Nephron progenitor cell (in vitro differentiated cells): ENCODE results near the gene CDR2.

ENCODE experiments used
- DNase-seq: peaks from one replicate; pipeline ENCODE4 v3.0.0; 2021
- H3K27ac Mint-ChIP-seq: 2 replicates; pipeline ENCODE4 v1.8.0; 2021; ENCODE audit warnings: mild to moderate bottlenecking, moderate library complexity, mixed read lengths
- H3K27me3 Mint-ChIP-seq: 2 replicates; pipeline ENCODE4 v1.8.0; 2021; ENCODE audit warnings: mild to moderate bottlenecking, low read depth, mixed read lengths; ENCODE audit not compliant: poor library complexity
- H3K36me3 Mint-ChIP-seq: 2 replicates; pipeline ENCODE4 v1.8.0; 2021; ENCODE audit warnings: low read depth, mixed read lengths
- H3K4me1 Mint-ChIP-seq: 2 replicates; pipeline ENCODE4 v1.8.0; 2021; ENCODE audit warnings: mixed read lengths
- H3K4me3 Mint-ChIP-seq: 2 replicates; pipeline ENCODE4 v1.8.0; 2021; ENCODE audit warnings: mild to moderate bottlenecking, moderate library complexity, mixed read lengths
- H3K9me3 Mint-ChIP-seq: 2 replicates; pipeline ENCODE4 v1.8.0; 2021; ENCODE audit warnings: mild to moderate bottlenecking, moderate library complexity, mixed read lengths
- TF ChIP-seq, protein P1 (sequence below): fragments of 200-600 bp; sonication (generic); IDR thresholded peaks from 2 replicates; pipeline ENCODE4 v1.5.0; 2021; ENCODE audit warnings: antibody characterized with exemption

The CDR2 gene

DNA sequence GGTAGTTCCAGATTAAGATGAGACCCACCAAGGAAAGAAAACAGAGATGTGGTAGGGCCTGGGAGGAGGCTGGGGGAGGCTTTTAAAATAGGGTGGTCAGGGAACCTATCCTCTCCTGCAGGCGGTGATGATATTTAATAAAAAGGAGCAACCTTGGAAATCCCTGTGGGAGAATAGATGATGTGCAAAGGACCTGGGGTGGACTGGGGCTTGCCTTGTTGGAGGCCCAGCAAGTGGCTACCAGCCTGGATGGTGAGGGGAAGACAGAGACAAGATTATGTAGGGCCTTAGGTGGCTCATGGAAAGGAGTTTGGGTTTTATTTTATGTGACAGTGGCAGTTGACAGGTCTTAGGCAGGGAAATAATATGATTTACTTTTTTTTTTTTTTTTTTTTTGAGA is 75.4 kb downstream of the CDR2 start:
- H3K9me3 Mint-ChIP-seq: no peaks in the 10 kb centered on the region
- peak overlapping the region; percentile 95 for H3K4me3 Mint-ChIP-seq
- peaks cover 14% of the 10 kb centered on the region for H3K27me3 Mint-ChIP-seq
- TF ChIP-seq, protein P1, sequence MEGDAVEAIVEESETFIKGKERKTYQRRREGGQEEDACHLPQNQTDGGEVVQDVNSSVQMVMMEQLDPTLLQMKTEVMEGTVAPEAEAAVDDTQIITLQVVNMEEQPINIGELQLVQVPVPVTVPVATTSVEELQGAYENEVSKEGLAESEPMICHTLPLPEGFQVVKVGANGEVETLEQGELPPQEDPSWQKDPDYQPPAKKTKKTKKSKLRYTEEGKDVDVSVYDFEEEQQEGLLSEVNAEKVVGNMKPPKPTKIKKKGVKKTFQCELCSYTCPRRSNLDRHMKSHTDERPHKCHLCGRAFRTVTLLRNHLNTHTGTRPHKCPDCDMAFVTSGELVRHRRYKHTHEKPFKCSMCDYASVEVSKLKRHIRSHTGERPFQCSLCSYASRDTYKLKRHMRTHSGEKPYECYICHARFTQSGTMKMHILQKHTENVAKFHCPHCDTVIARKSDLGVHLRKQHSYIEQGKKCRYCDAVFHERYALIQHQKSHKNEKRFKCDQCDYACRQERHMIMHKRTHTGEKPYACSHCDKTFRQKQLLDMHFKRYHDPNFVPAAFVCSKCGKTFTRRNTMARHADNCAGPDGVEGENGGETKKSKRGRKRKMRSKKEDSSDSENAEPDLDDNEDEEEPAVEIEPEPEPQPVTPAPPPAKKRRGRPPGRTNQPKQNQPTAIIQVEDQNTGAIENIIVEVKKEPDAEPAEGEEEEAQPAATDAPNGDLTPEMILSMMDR: no peak
- peak overlapping the region; percentile 30 for H3K27ac Mint-ChIP-seq
- H3K36me3 Mint-ChIP-seq: peaks cover 19% of the 10 kb centered on the region
- H3K4me1 Mint-ChIP-seq: peaks cover 26% of the 10 kb centered on the region
- DNase-seq: no peak

DNA sequence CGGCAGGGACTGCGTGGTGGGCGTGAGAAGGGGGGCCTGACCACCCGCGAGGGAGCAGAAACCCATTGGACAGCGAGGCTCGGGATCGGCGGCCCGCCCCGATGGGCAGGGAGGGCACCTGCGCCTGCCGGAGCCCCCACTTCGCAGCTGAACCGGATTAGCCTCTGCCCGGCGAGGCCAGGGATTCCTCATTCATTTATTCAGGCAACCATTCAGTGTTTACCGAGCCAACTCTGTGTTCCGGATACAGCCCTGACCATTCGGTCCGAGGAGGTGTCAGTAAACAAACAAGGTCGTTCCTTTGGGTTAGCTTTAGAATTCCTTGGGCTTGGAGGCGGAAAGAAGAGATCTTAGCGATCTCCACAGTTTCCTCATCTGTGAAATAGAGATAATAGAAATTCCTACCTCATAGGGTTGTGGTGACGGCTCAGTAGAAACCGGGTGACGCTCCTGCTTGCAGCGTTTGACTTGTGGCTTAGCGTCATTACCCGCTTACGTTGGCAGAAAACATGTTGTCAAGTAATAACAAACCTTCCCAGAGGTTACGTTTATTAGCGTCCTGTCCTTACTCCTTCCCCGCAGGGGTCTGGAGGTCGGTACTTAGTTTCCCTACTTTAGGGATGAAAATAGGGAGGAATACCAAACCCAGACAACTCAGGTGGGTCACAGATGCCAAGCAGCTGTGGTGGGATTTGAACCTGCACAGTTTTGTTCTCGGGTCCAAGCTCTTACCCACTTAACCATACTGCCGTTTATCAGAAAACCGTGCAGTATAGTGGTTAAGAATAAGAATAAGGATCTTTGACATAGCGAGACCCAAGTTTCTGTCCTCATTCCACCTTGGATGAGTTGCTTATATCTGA is 76.3 kb downstream of the CDR2 start:
- peak overlapping the region; percentile 99 for H3K27ac Mint-ChIP-seq
- H3K36me3 Mint-ChIP-seq: peaks cover 15% of the 10 kb centered on the region
- H3K4me3 Mint-ChIP-seq: peak overlapping the region; percentile 95

DNA sequence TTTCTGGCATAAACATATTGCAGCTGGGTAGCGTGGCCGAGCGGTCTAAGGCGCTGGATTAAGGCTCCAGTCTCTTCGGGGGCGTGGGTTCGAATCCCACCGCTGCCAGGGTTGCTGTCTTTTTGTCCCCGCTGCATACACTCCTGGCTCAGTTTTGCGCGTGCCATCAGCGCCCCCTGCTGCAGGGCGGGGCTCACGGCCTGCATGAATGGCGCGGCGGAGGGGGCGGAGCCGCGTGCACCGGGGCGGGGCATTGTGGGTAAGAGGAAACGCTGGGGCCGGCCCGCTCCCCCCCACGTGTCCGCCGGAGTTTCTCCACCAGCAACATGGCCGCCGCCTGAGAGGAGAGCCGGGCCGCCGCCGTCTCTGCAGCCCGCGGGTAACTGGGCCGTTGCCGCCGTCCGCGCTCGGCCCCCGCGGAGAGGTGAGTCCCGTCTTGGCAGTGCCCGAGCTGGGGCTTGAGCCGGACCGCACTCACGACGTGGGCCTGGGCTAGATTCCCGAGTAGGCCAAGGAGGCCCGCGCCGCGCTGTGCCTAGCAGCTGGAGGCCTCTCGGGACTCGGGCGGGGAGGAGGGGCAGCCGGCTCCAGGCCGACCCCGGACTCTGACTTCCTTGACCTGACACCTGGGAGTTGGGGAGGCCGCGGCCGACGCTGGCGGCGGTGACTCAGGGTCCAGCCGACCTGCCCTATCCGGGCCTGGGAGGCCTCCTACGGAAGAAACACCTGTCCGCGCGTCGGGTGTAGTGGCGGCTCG is 77.1 kb downstream of the CDR2 start, which contains the start of gene POLR3E:
Gene POLR3E (plus strand): TSS at position 296 of the 757 bp plus-strand sequence. CDS start 5,560 bp downstream, outside the sequence.
- Mint-ChIP-seq H3K36me3 (peaks cover 10% of the 10 kb centered on the region), H3K9me3 (no peaks in the 10 kb centered on the region), H3K27ac (peak within 1 kb of the TSS; percentile 99), H3K4me3 (peak within 1 kb of the TSS; percentile 95), H3K4me1 (peaks cover 32% of the 10 kb centered on the region), H3K27me3 (peaks cover 14% of the 10 kb centered on the region)
- peak; percentile 100 for DNase-seq
- TF ChIP-seq, protein P1: peak; percentile 80

More for the DNA sequence above, 76.3 kb downstream of the CDR2 start:
- H3K9me3 Mint-ChIP-seq: no peaks in the 10 kb centered on the region
- peaks cover 26% of the 10 kb centered on the region for H3K4me1 Mint-ChIP-seq
- H3K27me3 Mint-ChIP-seq: peaks cover 14% of the 10 kb centered on the region
- TF ChIP-seq, protein P1: no peak
- peak; percentile 77 for DNase-seq

DNA sequence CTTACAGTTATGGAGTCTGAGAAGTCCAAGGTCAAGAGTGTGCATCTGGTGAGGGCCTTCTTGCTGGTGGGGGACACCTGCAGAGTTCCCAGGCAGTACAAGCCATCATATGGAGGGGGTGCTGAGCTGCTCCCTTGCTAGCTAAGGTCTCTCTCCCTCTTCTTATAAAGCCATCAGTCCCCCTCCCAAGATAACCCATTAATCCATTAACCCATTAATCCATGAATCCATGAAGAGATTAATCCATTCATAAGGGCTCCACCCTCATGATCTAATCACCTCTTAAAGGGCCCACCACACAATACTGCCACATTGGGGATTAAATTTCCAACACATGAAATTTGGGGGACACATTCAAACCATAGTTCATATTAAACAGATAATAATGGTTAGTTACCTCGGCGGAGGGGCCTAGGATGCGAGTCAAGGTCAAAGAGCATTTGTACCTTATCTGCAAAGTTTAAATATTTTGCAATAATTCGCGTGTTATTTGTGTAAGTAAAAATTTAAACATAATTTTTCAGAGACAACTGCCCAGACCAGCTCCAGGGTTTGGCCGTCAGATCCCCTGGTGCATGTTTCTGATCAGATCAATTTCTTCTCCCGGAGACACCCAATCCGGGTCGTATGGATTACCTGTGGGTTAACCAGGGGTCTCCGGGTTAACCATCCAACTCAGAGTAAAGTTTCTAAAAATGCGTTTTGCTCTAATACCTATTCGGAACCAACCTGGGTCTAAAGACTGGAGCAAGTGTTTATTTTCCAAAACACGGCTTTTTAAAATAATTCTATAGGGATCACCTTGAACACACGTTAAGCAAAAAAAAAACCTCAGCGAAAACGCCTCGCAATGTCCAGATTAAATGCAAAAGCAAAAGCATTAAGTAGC is 78.0 kb downstream of the CDR2 start:
- H3K27me3 Mint-ChIP-seq: peaks cover 14% of the 10 kb centered on the region
- H3K27ac Mint-ChIP-seq: no peak overlapping the region
- peak; percentile 22 for DNase-seq
- TF ChIP-seq, protein P1: no peak
- peaks cover 5% of the 10 kb centered on the region for H3K36me3 Mint-ChIP-seq
- H3K4me3 Mint-ChIP-seq: peak overlapping the region; percentile 95
- no peaks in the 10 kb centered on the region for H3K9me3 Mint-ChIP-seq
- H3K4me1 Mint-ChIP-seq: peaks cover 40% of the 10 kb centered on the region
